HepG2 (cell line): ENCODE data around the gene PGC. TPM values are rescaled to one million over a fixed set of nuclear protein-coding genes. Genes with fewer than 3 reads are reported as not detected.
A peak's percentile ranks its signal among the peaks of the same experiment; 100 is the strongest.

Source experiments
- CENPX ChIP-seq: sonication (generic); formaldehyde crosslinking; IDR thresholded peaks from 2 replicates; pipeline ENCODE4 v1.9.0; 2021; ENCODE audit warnings: mild to moderate bottlenecking, missing genetic modification reagents, moderate library complexity
- ELF3 ChIP-seq: IDR thresholded peaks from 2 replicates; pipeline ENCODE4 v1.6.1; 2016; ENCODE audit warnings: missing genetic modification reagents, missing compliant biosample characterization
- HIC2 ChIP-seq: sonication (generic); formaldehyde crosslinking; IDR thresholded peaks from 2 replicates; pipeline ENCODE4 v1.9.0; 2022; ENCODE audit warnings: low read depth, missing genetic modification reagents
- KAT7 ChIP-seq: IDR thresholded peaks from 2 replicates; pipeline ENCODE4 v1.6.1; 2018; ENCODE audit warnings: borderline replicate concordance, missing compliant biosample characterization
- MBD4 ChIP-seq: IDR thresholded peaks from 2 replicates; pipeline ENCODE4 v1.6.1; 2012; ENCODE audit warnings: low read length, inconsistent platforms, borderline replicate concordance
- MBNL3 ChIP-seq: fragments of 250-450 bp; sonication (Bioruptor Pico); conservative IDR thresholded peaks from 2 replicates; pipeline ENCODE4 v1.8.0; 2022; ENCODE audit warnings: mild to moderate bottlenecking, inconsistent platforms
- MYNN ChIP-seq: sonication (generic); formaldehyde crosslinking; IDR thresholded peaks from 2 replicates; pipeline ENCODE4 v1.4.0; 2020; ENCODE audit warnings: mild to moderate bottlenecking, low read depth, missing genetic modification reagents
- NCOA2 ChIP-seq: sonication (generic); formaldehyde crosslinking; IDR thresholded peaks from 2 replicates; pipeline ENCODE4 v1.8.0; 2022; ENCODE audit warnings: inconsistent platforms
- NFKBIZ ChIP-seq: IDR thresholded peaks from 2 replicates; pipeline ENCODE4 v1.6.1; 2018; ENCODE audit warnings: missing genetic modification reagents, missing compliant biosample characterization
- NR2F6 ChIP-seq, 2 experiments: IDR thresholded peaks; 2 replicates each; pipeline ENCODE4 v1.6.1; 2016; ENCODE audit warnings: antibody characterized with exemption in 1 of 2, mild to moderate bottlenecking in 1 of 2
- PREB ChIP-seq: sonication (generic); formaldehyde crosslinking; IDR thresholded peaks from 2 replicates; pipeline ENCODE4 v1.4.0; 2020; ENCODE audit warnings: missing genetic modification reagents
- TARDBP ChIP-seq: sonication (generic); formaldehyde crosslinking; IDR thresholded peaks from 2 replicates; pipeline ENCODE4 v1.8.0; 2022; ENCODE audit warnings: mild to moderate bottlenecking, missing genetic modification reagents
- ZBTB8A ChIP-seq: sonication (generic); formaldehyde crosslinking; IDR thresholded peaks from 2 replicates; pipeline ENCODE4 v1.4.0; 2020; ENCODE audit warnings: mild to moderate bottlenecking, low read depth, missing genetic modification reagents, borderline replicate concordance
- ZNF232 ChIP-seq: sonication (generic); formaldehyde crosslinking; IDR thresholded peaks from 2 replicates; pipeline ENCODE4 v1.4.0; 2020; ENCODE audit warnings: missing genetic modification reagents, borderline replicate concordance
- ZNF337 ChIP-seq: sonication (generic); formaldehyde crosslinking; IDR thresholded peaks from 2 replicates; pipeline ENCODE4 v1.5.1; 2020; ENCODE audit warnings: missing genetic modification reagents, low read depth, mild to moderate bottlenecking, borderline replicate concordance
- ZNF567 ChIP-seq: sonication (generic); formaldehyde crosslinking; IDR thresholded peaks from 2 replicates; pipeline ENCODE4 v1.8.1; 2023; ENCODE audit warnings: mild to moderate bottlenecking, missing genetic modification reagents, borderline replicate concordance
- ZNF572 ChIP-seq: sonication (generic); formaldehyde crosslinking; IDR thresholded peaks from 2 replicates; pipeline ENCODE4 v1.5.1; 2020; ENCODE audit warnings: mild to moderate bottlenecking, missing genetic modification reagents
- ZNF891 ChIP-seq: sonication (generic); formaldehyde crosslinking; IDR thresholded peaks from 2 replicates; pipeline ENCODE4 v1.5.0; 2020; ENCODE audit warnings: mild to moderate bottlenecking, missing genetic modification reagents
- polyA plus RNA-seq, 8 experiments: library from polyadenylated mRNA; depleted of rRNA in 3 of 8; stranded (reverse) in 7 of 8; unstranded in 1 of 8; fragments of >200 nt; fragmentation: Illumina TruSeq in 4 of 8; extraction: Trizol in 4 of 8; gene quantifications; 2 replicates each; pipeline versions ENCODE4 v1.2.1 to v1.2.3, GENCODE V29; 2011 to 2016; ENCODE audit warnings: low read depth in 4 of 8, missing spikeins in 1 of 8, mixed read lengths in 1 of 8; ENCODE audit not compliant: insufficient read depth in 1 of 8
- total RNA-seq, 5 experiments: library from RNA; depleted of rRNA; stranded (reverse); fragments of >200 nt; fragmentation: Illumina TruSeq; extraction: Trizol; gene quantifications; 2 replicates each; pipeline ENCODE4 v1.2.3, GENCODE V29; 2016; ENCODE audit warnings: low read depth in 1 of 5
- TF ChIP-seq, protein P1 (sequence below): sonication (generic); formaldehyde crosslinking; IDR thresholded peaks from 2 replicates; pipeline ENCODE4 v1.9.0; 2022; ENCODE audit warnings: missing genetic modification reagents, mild to moderate bottlenecking, borderline replicate concordance
- TF ChIP-seq, protein P2 (sequence below): sonication (generic); formaldehyde crosslinking; IDR thresholded peaks from 2 replicates; pipeline ENCODE4 v1.4.0; 2020; ENCODE audit warnings: missing genetic modification reagents, mild to moderate bottlenecking, borderline replicate concordance
- TF ChIP-seq, protein P3 (sequence below): sonication (generic); formaldehyde crosslinking; IDR thresholded peaks from 2 replicates; pipeline ENCODE4 v1.4.0; 2020; ENCODE audit warnings: missing genetic modification reagents, borderline replicate concordance

The PGC gene
- total and polyA plus RNA-seq, 2 of the 13 experiments (the other 11 are each of a cell fraction or from before 2014, with no cell fraction given), result 426 to 502 TPM

DNA sequence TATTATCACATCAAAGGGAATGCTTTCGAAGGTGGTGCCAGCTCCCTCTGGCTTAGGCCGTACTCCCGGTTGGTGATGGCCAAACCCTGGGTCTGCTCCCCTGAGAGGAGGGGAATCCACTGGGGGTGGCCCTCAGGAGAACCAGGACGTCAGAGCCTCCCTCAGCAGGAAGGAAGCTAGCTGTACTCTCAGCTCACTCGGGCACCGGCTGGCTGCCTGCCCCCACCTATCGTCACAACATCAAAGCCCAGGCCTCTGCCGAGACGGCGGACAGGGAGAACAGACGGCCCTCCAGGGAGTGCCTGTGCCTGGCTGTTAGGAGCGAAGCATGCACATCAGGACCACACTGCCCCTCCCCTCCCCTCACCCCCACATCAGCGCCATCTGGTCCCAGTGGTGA, 9.2 kb upstream of the PGC start (continued):
- TF ChIP-seq ELF3 (CRISPR knock-in tag) (peak; percentile 41; the same call in 1 of the 2 replicates), ZNF567 (CRISPR knock-in tag) (no peak), CENPX (CRISPR knock-in tag) (no peak), TARDBP (CRISPR knock-in tag) (no peak), PREB (CRISPR knock-in tag) (no peak), ZBTB8A (CRISPR knock-in tag) (no peak), ZNF232 (no peak), ZNF572 (CRISPR knock-in tag) (0 out of 2 replicates have a peak, but pooled peaks have one; percentile 36), MYNN (no peak), NCOA2 (CRISPR knock-in tag) (no peak), NFKBIZ (no peak), MBD4 (no peak), MBNL3 (no peak), NR2F6 (IDR thresholded peaks at IDR 0.05) (no peak), NR2F6 (CRISPR knock-in tag; IDR thresholded peaks at IDR 0.05) (no peak), ZNF337 (CRISPR knock-in tag) (no peak), ZNF891 (0 out of 2 replicates have a peak, but pooled peaks have one; percentile 50), HIC2 (0 out of 2 replicates have a peak, but pooled peaks have one; percentile 49), KAT7 (CRISPR knock-in tag) (no peak)
- TF ChIP-seq, protein P1, sequence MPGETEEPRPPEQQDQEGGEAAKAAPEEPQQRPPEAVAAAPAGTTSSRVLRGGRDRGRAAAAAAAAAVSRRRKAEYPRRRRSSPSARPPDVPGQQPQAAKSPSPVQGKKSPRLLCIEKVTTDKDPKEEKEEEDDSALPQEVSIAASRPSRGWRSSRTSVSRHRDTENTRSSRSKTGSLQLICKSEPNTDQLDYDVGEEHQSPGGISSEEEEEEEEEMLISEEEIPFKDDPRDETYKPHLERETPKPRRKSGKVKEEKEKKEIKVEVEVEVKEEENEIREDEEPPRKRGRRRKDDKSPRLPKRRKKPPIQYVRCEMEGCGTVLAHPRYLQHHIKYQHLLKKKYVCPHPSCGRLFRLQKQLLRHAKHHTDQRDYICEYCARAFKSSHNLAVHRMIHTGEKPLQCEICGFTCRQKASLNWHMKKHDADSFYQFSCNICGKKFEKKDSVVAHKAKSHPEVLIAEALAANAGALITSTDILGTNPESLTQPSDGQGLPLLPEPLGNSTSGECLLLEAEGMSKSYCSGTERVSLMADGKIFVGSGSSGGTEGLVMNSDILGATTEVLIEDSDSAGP (CRISPR knock-in tag), result peak; percentile 37; the same call in 1 of the 2 replicates
- TF ChIP-seq, protein P2, sequence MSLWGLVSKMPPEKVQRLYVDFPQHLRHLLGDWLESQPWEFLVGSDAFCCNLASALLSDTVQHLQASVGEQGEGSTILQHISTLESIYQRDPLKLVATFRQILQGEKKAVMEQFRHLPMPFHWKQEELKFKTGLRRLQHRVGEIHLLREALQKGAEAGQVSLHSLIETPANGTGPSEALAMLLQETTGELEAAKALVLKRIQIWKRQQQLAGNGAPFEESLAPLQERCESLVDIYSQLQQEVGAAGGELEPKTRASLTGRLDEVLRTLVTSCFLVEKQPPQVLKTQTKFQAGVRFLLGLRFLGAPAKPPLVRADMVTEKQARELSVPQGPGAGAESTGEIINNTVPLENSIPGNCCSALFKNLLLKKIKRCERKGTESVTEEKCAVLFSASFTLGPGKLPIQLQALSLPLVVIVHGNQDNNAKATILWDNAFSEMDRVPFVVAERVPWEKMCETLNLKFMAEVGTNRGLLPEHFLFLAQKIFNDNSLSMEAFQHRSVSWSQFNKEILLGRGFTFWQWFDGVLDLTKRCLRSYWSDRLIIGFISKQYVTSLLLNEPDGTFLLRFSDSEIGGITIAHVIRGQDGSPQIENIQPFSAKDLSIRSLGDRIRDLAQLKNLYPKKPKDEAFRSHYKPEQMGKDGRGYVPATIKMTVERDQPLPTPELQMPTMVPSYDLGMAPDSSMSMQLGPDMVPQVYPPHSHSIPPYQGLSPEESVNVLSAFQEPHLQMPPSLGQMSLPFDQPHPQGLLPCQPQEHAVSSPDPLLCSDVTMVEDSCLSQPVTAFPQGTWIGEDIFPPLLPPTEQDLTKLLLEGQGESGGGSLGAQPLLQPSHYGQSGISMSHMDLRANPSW (CRISPR knock-in tag), result no peak
- TF ChIP-seq, protein P3, sequence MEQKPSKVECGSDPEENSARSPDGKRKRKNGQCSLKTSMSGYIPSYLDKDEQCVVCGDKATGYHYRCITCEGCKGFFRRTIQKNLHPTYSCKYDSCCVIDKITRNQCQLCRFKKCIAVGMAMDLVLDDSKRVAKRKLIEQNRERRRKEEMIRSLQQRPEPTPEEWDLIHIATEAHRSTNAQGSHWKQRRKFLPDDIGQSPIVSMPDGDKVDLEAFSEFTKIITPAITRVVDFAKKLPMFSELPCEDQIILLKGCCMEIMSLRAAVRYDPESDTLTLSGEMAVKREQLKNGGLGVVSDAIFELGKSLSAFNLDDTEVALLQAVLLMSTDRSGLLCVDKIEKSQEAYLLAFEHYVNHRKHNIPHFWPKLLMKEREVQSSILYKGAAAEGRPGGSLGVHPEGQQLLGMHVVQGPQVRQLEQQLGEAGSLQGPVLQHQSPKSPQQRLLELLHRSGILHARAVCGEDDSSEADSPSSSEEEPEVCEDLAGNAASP (CRISPR knock-in tag), result no peak
